Peyer's patch (tissue), 4 donors: ENCODE measurements around the gene MTM1. TPM values are rescaled to one million over a fixed set of nuclear protein-coding genes. Genes with fewer than 3 reads are reported as not detected.

Experiments used
- DNase-seq, 3 donors: peaks; one replicate each; pipeline ENCODE4 v3.0.0-alpha.2; 2017 to 2019
- H3K27ac ChIP-seq, 4 donors: fragments of 200-600 bp; sonication (generic); one replicate each; pipeline ENCODE4 v1.5.1; 2016 to 2019
- H3K27me3 ChIP-seq, 2 donors: fragments of 200-600 bp; sonication (generic); one replicate each; pipeline ENCODE4 v1.5.1; 2019
- H3K36me3 ChIP-seq, 3 donors: fragments of 200-600 bp; sonication (generic); one replicate each; pipeline ENCODE4 v1.5.1; 2016 to 2019
- H3K4me1 ChIP-seq, 4 donors: fragments of 200-600 bp; sonication (generic); one replicate each; pipeline ENCODE4 v1.5.1; 2016 to 2019
- H3K4me3 ChIP-seq, 4 donors: fragments of 200-600 bp; sonication (generic); 1 replicate in 3 of 4; 2 replicates in 1 of 4; pipeline ENCODE4 v1.5.1; 2016 to 2019; ENCODE audit warnings: mild to moderate bottlenecking in 1 of 4
- H3K9me3 ChIP-seq, 4 donors: fragments of 200-600 bp; sonication (generic); one replicate each; pipeline ENCODE4 v1.5.1; 2016 to 2019; ENCODE audit warnings: mild to moderate bottlenecking in 1 of 4
- POLR2A ChIP-seq, 2 donors: fragments of 450-650 bp; IDR thresholded peaks; one replicate each; pipeline ENCODE4 v1.5.1; 2017; ENCODE audit warnings: antibody characterized with exemption in 2 of 2, mild to moderate bottlenecking in 2 of 2, moderate library complexity in 2 of 2
- total RNA-seq, 4 donors: library from RNA; depleted of rRNA; stranded (reverse); fragments of >200 nt; gene quantifications; one replicate each; pipeline ENCODE4 v1.1.0, GENCODE V29; 2016
- TF ChIP-seq, protein P1 (sequence below), 6 experiments: fragments of 450-650 bp in 4 of 6; fragments of 200-600 bp in 2 of 6; sonication (generic) in 1 of 6; IDR thresholded peaks; one replicate each; pipeline ENCODE4 v1.5.1; 2017 to 2019; ENCODE audit warnings: antibody characterized with exemption in 6 of 6, mild to moderate bottlenecking in 3 of 6, moderate library complexity in 1 of 6

Gene MTM1
- total RNA-seq, 4 donors from 2014 or later, result 12.4 to 22.2 (median 18.1) TPM

DNA sequence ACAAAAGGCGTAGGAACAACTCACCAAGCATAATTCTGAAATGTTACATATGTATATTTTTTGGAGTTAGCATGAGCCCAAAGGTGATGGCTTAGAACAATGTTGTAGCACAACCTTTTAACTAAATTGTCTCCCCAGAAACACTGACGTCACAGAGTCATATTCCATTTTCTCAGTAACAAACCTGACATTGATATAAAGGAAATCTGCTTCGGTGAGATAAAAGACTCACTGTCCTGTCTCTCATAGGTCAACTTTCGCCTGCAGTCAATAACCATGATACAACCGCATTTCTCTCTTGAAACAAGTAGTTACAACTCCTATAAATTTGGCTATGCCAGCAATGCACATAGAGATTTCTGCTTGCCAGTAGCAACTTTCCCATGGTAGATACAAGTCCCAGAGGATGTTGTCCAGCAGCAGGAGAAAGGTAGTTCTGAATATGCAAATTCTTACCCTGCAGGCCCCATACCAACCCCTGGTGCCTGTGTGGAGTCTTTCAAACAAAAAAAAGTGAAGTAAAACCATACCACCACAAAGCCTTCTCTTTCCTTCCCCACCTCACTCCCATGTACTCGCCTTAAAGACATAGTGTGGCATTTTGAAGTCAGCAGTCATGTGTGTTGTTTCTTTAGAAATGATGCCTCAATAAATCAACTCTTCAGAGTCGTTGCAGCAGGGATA lies 47.9 kb downstream of the MTM1 start:
- Histone ChIP-seq H3K9me3 (no peaks in the 10 kb centered on the region), H3K36me3 (peaks cover 0 to 26% (median 0%) of the 10 kb centered on the region in 3 donors), H3K27me3 (no peaks in the 10 kb centered on the region), H3K27ac (no peak overlapping the region), H3K4me1 (no peaks in the 10 kb centered on the region), H3K4me3 (no peak overlapping the region)
- DNase-seq, result no peak
- TF ChIP-seq POLR2A (IDR thresholded peaks at IDR 0.05), result no peak
- TF ChIP-seq, protein P1, sequence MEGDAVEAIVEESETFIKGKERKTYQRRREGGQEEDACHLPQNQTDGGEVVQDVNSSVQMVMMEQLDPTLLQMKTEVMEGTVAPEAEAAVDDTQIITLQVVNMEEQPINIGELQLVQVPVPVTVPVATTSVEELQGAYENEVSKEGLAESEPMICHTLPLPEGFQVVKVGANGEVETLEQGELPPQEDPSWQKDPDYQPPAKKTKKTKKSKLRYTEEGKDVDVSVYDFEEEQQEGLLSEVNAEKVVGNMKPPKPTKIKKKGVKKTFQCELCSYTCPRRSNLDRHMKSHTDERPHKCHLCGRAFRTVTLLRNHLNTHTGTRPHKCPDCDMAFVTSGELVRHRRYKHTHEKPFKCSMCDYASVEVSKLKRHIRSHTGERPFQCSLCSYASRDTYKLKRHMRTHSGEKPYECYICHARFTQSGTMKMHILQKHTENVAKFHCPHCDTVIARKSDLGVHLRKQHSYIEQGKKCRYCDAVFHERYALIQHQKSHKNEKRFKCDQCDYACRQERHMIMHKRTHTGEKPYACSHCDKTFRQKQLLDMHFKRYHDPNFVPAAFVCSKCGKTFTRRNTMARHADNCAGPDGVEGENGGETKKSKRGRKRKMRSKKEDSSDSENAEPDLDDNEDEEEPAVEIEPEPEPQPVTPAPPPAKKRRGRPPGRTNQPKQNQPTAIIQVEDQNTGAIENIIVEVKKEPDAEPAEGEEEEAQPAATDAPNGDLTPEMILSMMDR (IDR thresholded peaks at IDR 0.05), result no peak

- no peak overlapping the region for H3K4me3 ChIP-seq
- H3K36me3 ChIP-seq, result peaks cover 0 to 26% (median 0%) of the 10 kb centered on the region in 3 donors
- no peaks in the 10 kb centered on the region for H3K4me1 ChIP-seq
- TF ChIP-seq POLR2A (IDR thresholded peaks at IDR 0.05), result no peak
- TF ChIP-seq, protein P1 (IDR thresholded peaks at IDR 0.05), result no peak
- H3K27ac ChIP-seq, result no peak overlapping the region
- H3K9me3 ChIP-seq, result no peaks in the 10 kb centered on the region
- DNase-seq, result no peak
- H3K27me3 ChIP-seq, result no peaks in the 10 kb centered on the region
Observed at GRCh38 chrX:150616863-150617198, 48.4 kb downstream of the MTM1 start.

DNA sequence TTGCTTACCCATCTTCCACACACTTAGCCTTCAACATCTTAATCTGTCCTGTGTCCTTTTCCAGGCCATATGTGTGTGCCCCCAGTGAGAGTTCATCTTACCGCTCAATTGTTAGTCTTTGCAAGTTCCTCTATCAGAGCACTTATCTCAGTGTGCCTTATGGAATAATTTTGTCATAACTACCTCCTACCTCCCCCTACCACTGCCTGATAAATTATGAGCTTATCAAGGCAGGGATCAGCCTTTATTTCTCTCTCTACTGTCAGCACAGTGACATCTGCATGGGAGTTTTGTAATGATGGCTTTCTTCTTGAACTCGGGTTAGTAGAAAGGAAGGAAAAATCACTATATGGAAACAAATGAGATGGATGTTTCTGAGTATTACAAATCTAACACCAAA lies 53.2 kb downstream of the MTM1 start:
- Histone ChIP-seq H3K27me3 (no peaks in the 10 kb centered on the region), H3K36me3 (peaks cover 0 to 11% (median 0%) of the 10 kb centered on the region in 3 donors), H3K27ac (no peak overlapping the region), H3K4me3 (no peak overlapping the region), H3K9me3 (no peaks in the 10 kb centered on the region), H3K4me1 (no peaks in the 10 kb centered on the region)
- TF ChIP-seq POLR2A (IDR thresholded peaks at IDR 0.05), result no peak
- TF ChIP-seq, protein P1 (IDR thresholded peaks at IDR 0.05), result no peak
- no peak for DNase-seq

DNA sequence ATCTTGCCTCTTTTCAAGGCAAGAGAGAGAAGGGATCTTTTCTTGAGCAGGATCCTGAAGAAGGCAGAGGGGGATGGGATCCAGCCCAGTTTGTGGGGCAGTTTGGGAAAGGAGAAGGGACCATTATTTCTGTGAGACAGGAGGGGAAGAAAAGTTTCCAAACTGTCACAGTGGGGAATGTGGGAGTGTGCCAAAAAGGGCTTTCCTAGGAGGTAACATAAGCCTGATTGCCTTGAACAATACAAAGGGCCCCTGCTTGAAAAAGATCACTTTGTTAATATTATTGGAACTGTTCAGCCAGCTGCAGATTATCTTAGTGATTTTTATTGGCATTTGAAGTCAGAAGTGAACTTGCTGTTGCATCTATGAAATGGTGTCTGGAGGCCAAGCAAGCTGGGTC lies 55.2 kb downstream of the MTM1 start:
- H3K4me1 ChIP-seq, result no peaks in the 10 kb centered on the region
- DNase-seq, result no peak
- H3K27me3 ChIP-seq, result no peaks in the 10 kb centered on the region
- no peak overlapping the region for H3K27ac ChIP-seq
- no peak overlapping the region for H3K4me3 ChIP-seq
- no peaks in the 10 kb centered on the region for H3K9me3 ChIP-seq
- H3K36me3 ChIP-seq, result peaks cover 0 to 15% (median 0%) of the 10 kb centered on the region in 3 donors
- TF ChIP-seq, protein P1 (IDR thresholded peaks at IDR 0.05), result no peak
- TF ChIP-seq POLR2A (IDR thresholded peaks at IDR 0.05), result no peak

DNA sequence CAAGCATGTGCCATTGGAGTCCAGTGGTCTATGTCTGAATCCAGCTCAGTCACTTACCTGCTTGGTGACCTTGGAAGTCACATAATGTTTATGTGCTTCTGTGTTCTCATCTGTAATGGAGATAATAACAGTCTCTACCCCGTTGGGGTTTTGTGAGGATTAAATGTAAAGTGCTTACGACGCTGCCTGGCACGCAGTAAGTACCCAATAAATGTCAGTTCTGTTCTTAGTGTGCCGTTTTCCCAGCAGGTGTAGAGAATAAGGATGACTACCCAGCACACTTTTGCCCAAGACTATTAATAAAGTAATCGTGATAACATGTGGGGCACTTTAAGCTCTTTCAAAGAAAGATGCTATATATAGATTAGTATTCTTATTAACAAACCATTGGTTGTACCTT lies 56.7 kb downstream of the MTM1 start:
- Histone ChIP-seq H3K27me3 (no peaks in the 10 kb centered on the region), H3K36me3 (peaks cover 0 to 15% (median 0%) of the 10 kb centered on the region in 3 donors), H3K27ac (no peak overlapping the region), H3K4me1 (no peaks in the 10 kb centered on the region), H3K9me3 (no peaks in the 10 kb centered on the region), H3K4me3 (no peak overlapping the region)
- DNase-seq, result no peak
- no peak for TF ChIP-seq POLR2A (IDR thresholded peaks at IDR 0.05)
- TF ChIP-seq, protein P1 (IDR thresholded peaks at IDR 0.05), result no peak
